Liver (tissue), 9 donors: ENCODE results near the gene HACD1. TPM values are rescaled to one million over a fixed set of nuclear protein-coding genes. Genes with fewer than 3 reads are reported as not detected.

Experiments used
- DNase-seq: peaks from one replicate; pipeline ENCODE4 v3.0.0-alpha.2; 2017; ENCODE audit warnings: low spot score
- H3K27ac ChIP-seq, 2 donors: one replicate each; pipeline ENCODE4 v1.7.0; 2013; ENCODE audit warnings: inconsistent platforms in 2 of 2, low read length in 2 of 2, control low read depth in 1 of 2, low read depth in 1 of 2, mild to moderate bottlenecking in 1 of 2
- H3K27me3 ChIP-seq, 4 donors: one replicate each; pipeline versions ENCODE4 v1.6.1 to v1.7.0; 2013; ENCODE audit warnings: low read length in 3 of 4, inconsistent platforms in 1 of 4, mild to moderate bottlenecking in 1 of 4, moderate library complexity in 1 of 4; ENCODE audit not compliant: control insufficient read depth in 4 of 4, insufficient read depth in 4 of 4
- H3K36me3 ChIP-seq, 4 donors: one replicate each; pipeline versions ENCODE4 v1.6.1 to v1.7.0; 2013; ENCODE audit warnings: low read length in 3 of 4, mild to moderate bottlenecking in 3 of 4, low read depth in 1 of 4, moderate library complexity in 1 of 4; ENCODE audit not compliant: control insufficient read depth in 4 of 4, insufficient read depth in 3 of 4
- H3K4me1 ChIP-seq, 4 donors: one replicate each; pipeline versions ENCODE4 v1.6.1 to v1.7.0; 2013; ENCODE audit warnings: low read length in 3 of 4, mild to moderate bottlenecking in 3 of 4, moderate library complexity in 1 of 4; ENCODE audit not compliant: control insufficient read depth in 4 of 4, insufficient read depth in 4 of 4
- H3K4me3 ChIP-seq, 3 donors: one replicate each; pipeline versions ENCODE4 v1.6.1 to v1.7.0; 2013; ENCODE audit warnings: low read length in 3 of 3, control low read depth in 1 of 3, low read depth in 1 of 3, mild to moderate bottlenecking in 1 of 3
- H3K9ac ChIP-seq, 2 donors: one replicate each; pipeline ENCODE4 v1.7.0; 2013; ENCODE audit warnings: low read length in 2 of 2, mild to moderate bottlenecking in 2 of 2, moderate library complexity in 2 of 2, control low read depth in 1 of 2, low read depth in 1 of 2
- H3K9me3 ChIP-seq, 4 donors: one replicate each; pipeline versions ENCODE4 v1.6.1 to v1.7.0; 2013; ENCODE audit warnings: low read length in 3 of 4; ENCODE audit not compliant: control insufficient read depth in 4 of 4
- ATF3 ChIP-seq: IDR thresholded peaks from 2 replicates; pipeline ENCODE4 v1.6.1; 2016; ENCODE audit warnings: antibody characterized with exemption
- CTCF ChIP-seq: fragments of 150-350 bp; IDR thresholded peaks from 2 replicates; pipeline ENCODE4 v1.5.1; 2017; ENCODE audit warnings: improper control_type of control experiment, low read depth, low read length; ENCODE audit not compliant: missing input control
- FOXA2 ChIP-seq: IDR thresholded peaks from 2 replicates; pipeline ENCODE4 v1.6.1; 2016; ENCODE audit warnings: antibody characterized with exemption
- GABPA ChIP-seq, 2 donors: IDR thresholded peaks in 1 of 2; conservative IDR thresholded peaks in 1 of 2; 2 replicates each; pipeline ENCODE4 v1.6.1; 2016; ENCODE audit warnings: antibody characterized with exemption in 2 of 2, mild to moderate bottlenecking in 1 of 2, moderate library complexity in 1 of 2
- HNF4A ChIP-seq, 2 donors: conservative IDR thresholded peaks; 2 replicates each; pipeline ENCODE4 v1.6.1; 2016; ENCODE audit warnings: antibody characterized with exemption in 2 of 2, mild to moderate bottlenecking in 2 of 2
- MAX ChIP-seq: IDR thresholded peaks from 2 replicates; pipeline ENCODE4 v1.6.1; 2016; ENCODE audit warnings: antibody characterized with exemption
- RAD21 ChIP-seq, 2 donors: IDR thresholded peaks; 2 replicates each; pipeline ENCODE4 v1.6.1; 2016; ENCODE audit warnings: antibody characterized with exemption in 2 of 2, mild to moderate bottlenecking in 2 of 2
- REST ChIP-seq: IDR thresholded peaks from 2 replicates; pipeline ENCODE4 v1.6.1; 2016; ENCODE audit warnings: antibody characterized with exemption, mild to moderate bottlenecking
- SP1 ChIP-seq: IDR thresholded peaks from 2 replicates; pipeline ENCODE4 v1.6.1; 2018; ENCODE audit warnings: antibody characterized with exemption, mild to moderate bottlenecking
- TAF1 ChIP-seq: conservative IDR thresholded peaks from 2 replicates; pipeline ENCODE4 v1.6.1; 2016; ENCODE audit warnings: antibody characterized with exemption, mild to moderate bottlenecking
- YY1 ChIP-seq: IDR thresholded peaks from 2 replicates; pipeline ENCODE4 v1.6.1; 2016; ENCODE audit warnings: antibody characterized with exemption, mild to moderate bottlenecking
- ZBTB33 ChIP-seq: IDR thresholded peaks from 2 replicates; pipeline ENCODE4 v1.6.1; 2016; ENCODE audit warnings: antibody characterized with exemption
- WGBS: extraction: QIAGEN DNeasy Blood & Tissue Kit; methylation state at CpG from one replicate; pipeline ENCODE4 v1.1.7; 2013; 5-methylcytosine and 5-hydroxymethylcytosine counted together
- polyA plus RNA-seq, 2 donors: library from polyadenylated mRNA; stranded (reverse) in 1 of 2; unstranded in 1 of 2; fragments of 200-250 nt in 1 of 2; fragments of >200 nt in 1 of 2; fragmentation: Nextera tagmentation in 1 of 2; extraction: Ambion mirVana in 1 of 2; gene quantifications; one replicate each; pipeline versions ENCODE4 v1.2.1 to v1.2.3, GENCODE V29; 2013 to 2015
- total RNA-seq, 2 donors: library from RNA; depleted of rRNA; stranded (reverse); fragments of >200 nt; gene quantifications; one replicate each; pipeline ENCODE4 v1.2.3, GENCODE V29; 2014
- donor health status: healthy.
- donor health status: healthy.
- donor health status: healthy.
- donor health status: healthy.
- donor health status: healthy.

The HACD1 gene
- total and polyA plus RNA-seq, 4 donors = 1.0 to 7.8 (median 1.7) TPM

GRCh38 chr10:17607603-17608332 is 9.4 kb downstream of the HACD1 start (continued):
- TF ChIP-seq GABPA (IDR thresholded peaks at IDR 0.05 in 1 of 2, conservative IDR thresholded peaks at IDR 0.05 in 1 of 2) (no peak), ATF3 (no peak), ZBTB33 (no peak), TAF1 (no peak)

- no peaks in the 10 kb centered on the region for H3K9me3 ChIP-seq
- no peaks in the 10 kb centered on the region for H3K36me3 ChIP-seq
- TF ChIP-seq REST (no peak), YY1 (no peak), SP1 (no peak), MAX (no peak), HNF4A (conservative IDR thresholded peaks at IDR 0.05) (no peak)
- H3K9ac ChIP-seq = no peak overlapping the region
- no peaks in the 10 kb centered on the region for H3K27me3 ChIP-seq
- WGBS = 41% methylated on average over 2 of the region's 2 CpGs
- DNase-seq = no peak
- peaks cover 0 to 2% (median 0%) of the 10 kb centered on the region in 4 donors for H3K4me1 ChIP-seq
- no peak overlapping the region for H3K27ac ChIP-seq
- H3K4me3 ChIP-seq = no peak overlapping the region
Measured at GRCh38 chr10:17607060-17607459, 10.1 kb downstream of the HACD1 start.

- Histone ChIP-seq H3K27me3 (no peaks in the 10 kb centered on the region), H3K9me3 (no peaks in the 10 kb centered on the region), H3K9ac (no peak overlapping the region), H3K4me1 (peaks cover 0 to 2% (median 0%) of the 10 kb centered on the region in 4 donors), H3K4me3 (no peak overlapping the region), H3K36me3 (no peaks in the 10 kb centered on the region), H3K27ac (no peak overlapping the region)
- TF ChIP-seq RAD21 (IDR thresholded peaks at IDR 0.05) = no peak
- no peak for TF ChIP-seq YY1
- no peak for TF ChIP-seq FOXA2
- TF ChIP-seq CTCF = no peak
- WGBS = 67% methylated on average over 3 of the region's 3 CpGs
- no peak for DNase-seq
Measured at GRCh38 chr10:17606547-17607040, 10.6 kb downstream of the HACD1 start.
